ENCODE data around the gene DBN1. TPM values are rescaled to one million over a fixed set of nuclear protein-coding genes. Genes with fewer than 3 reads are reported as not detected.

The DBN1 gene
- total and polyA plus RNA-seq, 3 experiments from 2014 or later, result 28.1 to 50.5 (median 47.9) TPM

- CTCF ChIA-PET, result interaction anchor here (1.3 kb wide), 1 partner anchor 54 kb away, joined by 5 read pairs; no protein-coding TSS in a partner anchor
- Histone ChIP-seq H3K27me3 (ENCODE audit: insufficient read depth, low read length, poor library complexity, severe bottlenecking) (no peaks in the 10 kb centered on the region), H3K4me3 (ENCODE audit: low read length) (no peak within 1 kb of the TSS), H3K36me3 (ENCODE audit: insufficient read depth, low read length) (peaks cover 23% of the 10 kb centered on the region), H3K27ac (ENCODE audit: low read depth, low read length) (peak within 1 kb of the TSS; percentile 57), H3K9me3 (ENCODE audit: low read length) (no peaks in the 10 kb centered on the region), H3K4me1 (ENCODE audit: insufficient read depth, low read length) (no peaks in the 10 kb centered on the region)
- no peaks in the 10 kb centered on the region for H3K9me3 Mint-ChIP-seq
- H3K36me3 Mint-ChIP-seq, result peaks cover 0 to 42% (median 3%) of the 10 kb centered on the region in 3 donors
- POLR2A ChIA-PET, result no interaction called here
- DNase-seq, result no peak
- peak within 1 kb of the TSS in 2 of 8 donors; percentile 43 to 72 for H3K27ac Mint-ChIP-seq
- no peaks in the 10 kb centered on the region for H3K27me3 Mint-ChIP-seq
- peaks cover 0 to 8% (median 7%) of the 10 kb centered on the region in 3 donors for H3K4me1 Mint-ChIP-seq
- no peak within 1 kb of the TSS for H3K4me3 Mint-ChIP-seq
These were observed 36.0 kb upstream of the DBN1 start, which contains the start of gene DOK3 for GRCh38 chr5:177509381-177509951. Gene DOK3, minus strand, starts transcription at chr5:177509826. Its CDS starts 286 bp downstream, at chr5:177509540.

- Histone ChIP-seq H3K36me3 (ENCODE audit: insufficient read depth, low read length) (peaks cover 23% of the 10 kb centered on the region), H3K4me3 (ENCODE audit: low read length) (no peak overlapping the region), H3K9me3 (ENCODE audit: low read length) (no peaks in the 10 kb centered on the region), H3K27me3 (ENCODE audit: insufficient read depth, low read length, poor library complexity, severe bottlenecking) (no peaks in the 10 kb centered on the region), H3K4me1 (ENCODE audit: insufficient read depth, low read length) (no peaks in the 10 kb centered on the region), H3K27ac (ENCODE audit: low read depth, low read length) (peak overlapping the region; percentile 57)
- H3K4me1 Mint-ChIP-seq, result peaks cover 0 to 6% (median 3%) of the 10 kb centered on the region in 3 donors
- no peaks in the 10 kb centered on the region for H3K27me3 Mint-ChIP-seq
- H3K9me3 Mint-ChIP-seq, result no peaks in the 10 kb centered on the region
- H3K4me3 Mint-ChIP-seq, result no peak overlapping the region
- H3K27ac Mint-ChIP-seq, result no peak overlapping the region
- peaks cover 0 to 37% (median 1%) of the 10 kb centered on the region in 3 donors for H3K36me3 Mint-ChIP-seq
- ChIA-PET CTCF (interaction anchor here (1.3 to 5.5 kb wide), 2 partner anchors 53 to 119 kb away, joined by 5 to 27 read pairs; no protein-coding TSS in a partner anchor), POLR2A (no interaction called here)
- DNase-seq, result no peak
These were observed 35.4 kb upstream of the DBN1 start for GRCh38 chr5:177508837-177509236.

GRCh38 chr5:177508221-177508611 is 34.8 kb upstream of the DBN1 start:
- Mint-ChIP-seq H3K27ac (no peak overlapping the region), H3K27me3 (no peaks in the 10 kb centered on the region), H3K9me3 (no peaks in the 10 kb centered on the region), H3K4me3 (no peak overlapping the region), H3K4me1 (peaks cover 0 to 5% (median 0%) of the 10 kb centered on the region in 3 donors), H3K36me3 (peaks cover 0 to 30% (median 0%) of the 10 kb centered on the region in 3 donors)
- ChIA-PET POLR2A (no interaction called here), CTCF (interaction anchor here (1.3 to 5.5 kb wide), 2 partner anchors 53 to 118 kb away, joined by 5 to 27 read pairs; no protein-coding TSS in a partner anchor)
- Histone ChIP-seq H3K27ac (ENCODE audit: low read depth, low read length) (peak overlapping the region; percentile 57), H3K4me3 (ENCODE audit: low read length) (no peak overlapping the region), H3K4me1 (ENCODE audit: insufficient read depth, low read length) (no peaks in the 10 kb centered on the region), H3K9me3 (ENCODE audit: low read length) (no peaks in the 10 kb centered on the region), H3K36me3 (ENCODE audit: insufficient read depth, low read length) (peaks cover 22% of the 10 kb centered on the region), H3K27me3 (ENCODE audit: insufficient read depth, low read length, poor library complexity, severe bottlenecking) (no peaks in the 10 kb centered on the region)
- peak in 1 of 5 donors; percentile 43 for DNase-seq

- Histone ChIP-seq H3K36me3 (ENCODE audit: insufficient read depth, low read length) (peaks cover 17% of the 10 kb centered on the region), H3K4me3 (ENCODE audit: low read length) (no peak overlapping the region), H3K27ac (ENCODE audit: low read depth, low read length) (no peak overlapping the region), H3K4me1 (ENCODE audit: insufficient read depth, low read length) (no peaks in the 10 kb centered on the region), H3K9me3 (ENCODE audit: low read length) (no peaks in the 10 kb centered on the region), H3K27me3 (ENCODE audit: insufficient read depth, low read length, poor library complexity, severe bottlenecking) (no peaks in the 10 kb centered on the region)
- CTCF ChIA-PET, result interaction anchor here (1.0 to 5.5 kb wide), 2 partner anchors 36 to 117 kb away, joined by 3 to 27 read pairs; no protein-coding TSS in a partner anchor
- peaks cover 0 to 25% (median 0%) of the 10 kb centered on the region in 3 donors for H3K36me3 Mint-ChIP-seq
- POLR2A ChIA-PET, result no interaction called here
- no peaks in the 10 kb centered on the region for H3K27me3 Mint-ChIP-seq
- DNase-seq, result peak in 1 of 5 donors; percentile 26
- H3K27ac Mint-ChIP-seq, result peak overlapping the region in 2 of 8 donors; percentile 13 to 58
- peaks cover 0 to 5% (median 0%) of the 10 kb centered on the region in 3 donors for H3K4me1 Mint-ChIP-seq
- no peaks in the 10 kb centered on the region for H3K9me3 Mint-ChIP-seq
- no peak overlapping the region for H3K4me3 Mint-ChIP-seq
These were observed 34.3 kb upstream of the DBN1 start for GRCh38 chr5:177507596-177508220.

- peaks cover 0 to 20% (median 0%) of the 10 kb centered on the region in 3 donors for H3K36me3 Mint-ChIP-seq
- ChIA-PET POLR2A (no interaction called here), CTCF (interaction anchor here (1.0 to 5.5 kb wide), 2 partner anchors 35 to 117 kb away, joined by 3 to 27 read pairs; no protein-coding TSS in a partner anchor)
- Histone ChIP-seq H3K27ac (ENCODE audit: low read depth, low read length) (no peak overlapping the region), H3K27me3 (ENCODE audit: insufficient read depth, low read length, poor library complexity, severe bottlenecking) (no peaks in the 10 kb centered on the region), H3K36me3 (ENCODE audit: insufficient read depth, low read length) (peaks cover 12% of the 10 kb centered on the region), H3K9me3 (ENCODE audit: low read length) (no peaks in the 10 kb centered on the region), H3K4me1 (ENCODE audit: insufficient read depth, low read length) (no peaks in the 10 kb centered on the region), H3K4me3 (ENCODE audit: low read length) (no peak overlapping the region)
- peak overlapping the region in 3 of 8 donors; percentile 2 to 37 (median 9) for H3K27ac Mint-ChIP-seq
- no peak overlapping the region for H3K4me3 Mint-ChIP-seq
- no peaks in the 10 kb centered on the region for H3K9me3 Mint-ChIP-seq
- H3K4me1 Mint-ChIP-seq, result peaks cover 0 to 5% (median 0%) of the 10 kb centered on the region in 3 donors
- no peaks in the 10 kb centered on the region for H3K27me3 Mint-ChIP-seq
- DNase-seq, result no peak
These were observed 33.7 kb upstream of the DBN1 start for GRCh38 chr5:177507165-177507564.

- Histone ChIP-seq H3K27me3 (ENCODE audit: insufficient read depth, low read length, poor library complexity, severe bottlenecking) (no peaks in the 10 kb centered on the region), H3K27ac (ENCODE audit: low read depth, low read length) (no peak overlapping the region), H3K4me1 (ENCODE audit: insufficient read depth, low read length) (peaks cover 8% of the 10 kb centered on the region), H3K36me3 (ENCODE audit: insufficient read depth, low read length) (no peaks in the 10 kb centered on the region), H3K9me3 (ENCODE audit: low read length) (no peaks in the 10 kb centered on the region), H3K4me3 (ENCODE audit: low read length) (no peak overlapping the region)
- H3K36me3 Mint-ChIP-seq, result peaks cover 0 to 1% (median 0%) of the 10 kb centered on the region in 3 donors
- H3K27ac Mint-ChIP-seq, result no peak overlapping the region
- CTCF ChIA-PET, result interaction anchor here (0.6 to 12.2 kb wide), 3 partner anchors 11 to 115 kb away, joined by 3 to 116 read pairs (median 27); no protein-coding TSS in a partner anchor
- DNase-seq, result no peak
- no peaks in the 10 kb centered on the region for H3K9me3 Mint-ChIP-seq
- POLR2A ChIA-PET, result no interaction called here
- H3K4me3 Mint-ChIP-seq, result no peak overlapping the region
- H3K27me3 Mint-ChIP-seq, result no peaks in the 10 kb centered on the region
- H3K4me1 Mint-ChIP-seq, result peaks cover 3 to 5% (median 4%) of the 10 kb centered on the region in 3 donors
These were observed 31.6 kb upstream of the DBN1 start for GRCh38 chr5:177505075-177505474.

DNA sequence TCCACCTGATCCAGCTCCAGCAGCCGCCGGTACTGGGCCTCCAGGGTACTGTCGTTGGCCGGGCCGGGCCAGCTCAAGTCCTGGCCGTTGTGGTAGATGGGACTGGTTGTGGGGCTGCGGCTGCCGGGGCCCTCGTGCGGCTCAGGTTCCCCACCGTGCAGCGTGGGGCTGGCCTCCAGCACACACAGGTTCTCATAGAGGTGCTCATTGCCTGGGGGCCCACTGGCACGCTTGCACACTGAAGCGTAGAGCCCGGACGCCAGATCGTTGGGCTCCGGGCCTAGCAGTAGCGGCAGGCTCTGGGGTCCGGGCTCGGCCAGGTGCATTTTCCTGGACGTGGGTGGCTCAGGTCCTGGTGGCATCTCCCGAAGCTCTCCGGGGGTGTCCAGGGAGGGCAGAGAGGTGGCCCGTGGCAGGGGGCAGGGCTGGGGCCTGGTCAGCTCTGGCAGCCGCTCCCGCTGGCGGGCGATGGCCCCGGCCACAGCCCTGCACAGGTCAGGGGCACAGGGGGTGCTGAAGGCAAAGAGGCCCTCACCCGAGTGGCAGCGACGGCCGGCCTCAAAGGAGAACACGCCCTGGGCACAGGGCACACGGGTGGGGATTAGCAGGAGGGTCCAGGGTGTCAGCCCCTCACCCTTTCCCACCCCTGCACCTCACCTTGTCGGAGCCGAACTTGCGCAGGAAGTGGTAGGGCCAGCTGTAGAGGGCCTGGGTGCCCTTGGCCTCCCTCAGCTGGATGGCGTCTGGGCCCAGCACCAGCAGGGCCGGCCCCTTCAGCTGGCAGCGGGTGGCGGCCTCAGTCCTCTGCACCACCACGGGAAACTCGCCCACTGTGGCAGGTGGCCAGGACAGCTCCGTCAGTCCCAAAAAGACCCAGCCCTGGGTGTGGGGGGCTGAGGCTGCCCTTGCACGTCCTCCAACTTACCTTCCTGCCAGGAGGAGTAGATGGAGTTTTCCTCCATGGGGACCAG is 30.9 kb upstream of the DBN1 start:
- no peaks in the 10 kb centered on the region for H3K36me3 Mint-ChIP-seq

More for the DNA sequence above, 30.9 kb upstream of the DBN1 start:
- H3K27ac Mint-ChIP-seq, result no peak overlapping the region
- no peak overlapping the region for H3K4me3 ChIP-seq (ENCODE audit: low read length)
- no peak overlapping the region for H3K4me3 Mint-ChIP-seq
- H3K27me3 ChIP-seq (ENCODE audit: insufficient read depth, low read length, poor library complexity, severe bottlenecking), result no peaks in the 10 kb centered on the region
- ChIA-PET CTCF (interaction anchor here (0.6 to 12.2 kb wide), 5 partner anchors 11 to 186 kb away, joined by 3 to 116 read pairs (median 3); no protein-coding TSS in a partner anchor), POLR2A (no interaction called here)
- H3K9me3 ChIP-seq (ENCODE audit: low read length), result no peaks in the 10 kb centered on the region
- H3K9me3 Mint-ChIP-seq, result no peaks in the 10 kb centered on the region
- DNase-seq, result peak in 1 of 5 donors; percentile 46
- no peaks in the 10 kb centered on the region for H3K36me3 ChIP-seq (ENCODE audit: insufficient read depth, low read length)
- H3K27me3 Mint-ChIP-seq, result no peaks in the 10 kb centered on the region
- peaks cover 3 to 7% (median 5%) of the 10 kb centered on the region in 3 donors for H3K4me1 Mint-ChIP-seq
- peaks cover 8% of the 10 kb centered on the region for H3K4me1 ChIP-seq (ENCODE audit: insufficient read depth, low read length)
- no peak overlapping the region for H3K27ac ChIP-seq (ENCODE audit: low read depth, low read length)

All from CD8-positive, alpha-beta memory T cell (primary cell).